OCI-LY7 (cell line): ENCODE results near the gene RHOT2. TPM values are rescaled to one million over a fixed set of nuclear protein-coding genes. Genes with fewer than 3 reads are reported as not detected.

Source experiments
- BruUV-seq: library from RNA; stranded (reverse); fragments of 400-500 nt; replicated peaks from 2 replicates; lab custom pipeline; 2021; lab: Mats Ljungman, UMichigan
- CTCF ChIA-PET: fragments of 300-600 bp; sonication (Branson Sonifier 250); formaldehyde crosslinking; loops from one replicate; lab custom pipeline; 2022; ENCODE audit warnings: antibody characterized with exemption; ENCODE audit not compliant: unreplicated experiment; lab: Charles Lee
- POLR2A ChIA-PET: fragments of 300-600 bp; sonication (Branson Sonifier 250); formaldehyde crosslinking; loops from one replicate; lab custom pipeline; 2022; ENCODE audit warnings: antibody characterized with exemption; lab: Charles Lee
- DNase-seq: peaks from one replicate; pipeline ENCODE4 v3.0.0-alpha.2; 2015; ENCODE audit warnings: low spot score
- H2AFZ ChIP-seq: fragments of 200-600 bp; sonication (generic), shearing (Covaris generic); 2 replicates; pipeline ENCODE4 v1.6.1; 2014; ENCODE audit warnings: mild to moderate bottlenecking, antibody characterized with exemption, low read length, moderate library complexity
- H3K27ac ChIP-seq: fragments of 200-600 bp; sonication (generic); 2 replicates; pipeline ENCODE4 v1.5.1; 2014; ENCODE audit warnings: mixed run types, low read depth, mild to moderate bottlenecking, moderate library complexity, low read length, inconsistent platforms; ENCODE audit not compliant: poor library complexity, severe bottlenecking
- H3K36me3 ChIP-seq: fragments of 200-600 bp; sonication (generic); 2 replicates; pipeline ENCODE4 v1.6.1; 2014; ENCODE audit warnings: mild to moderate bottlenecking, antibody characterized with exemption, low read length, moderate library complexity, mixed read lengths; ENCODE audit not compliant: insufficient read depth
- H3K4me1 ChIP-seq: fragments of 200-600 bp; sonication (generic); 2 replicates; pipeline ENCODE4 v1.5.1; 2014; ENCODE audit warnings: mild to moderate bottlenecking, low read length; ENCODE audit not compliant: insufficient read depth, poor library complexity, severe bottlenecking
- H3K4me2 ChIP-seq: fragments of 200-600 bp; sonication (generic); 2 replicates; pipeline ENCODE4 v1.6.1; 2014; ENCODE audit warnings: mild to moderate bottlenecking, low read length
- H3K4me3 ChIP-seq: fragments of 200-600 bp; sonication (generic); 2 replicates; pipeline ENCODE4 v1.5.1; 2014; ENCODE audit warnings: mild to moderate bottlenecking, low read depth, low read length; ENCODE audit not compliant: poor library complexity, severe bottlenecking
- H3K79me2 ChIP-seq: fragments of 200-600 bp; sonication (generic); 2 replicates; pipeline ENCODE4 v1.6.1; 2016; ENCODE audit warnings: low read depth, mild to moderate bottlenecking, low read length, moderate library complexity, mixed read lengths; ENCODE audit not compliant: insufficient read depth
- H3K9me2 ChIP-seq: fragments of 200-600 bp; sonication (generic); 2 replicates; pipeline ENCODE4 v1.6.1; 2016; ENCODE audit warnings: mild to moderate bottlenecking, low read length, mixed read lengths; ENCODE audit not compliant: insufficient read depth
- H3K9me3 ChIP-seq: fragments of 200-600 bp; sonication (generic); 2 replicates; pipeline ENCODE4 v1.6.1; 2014; ENCODE audit warnings: mild to moderate bottlenecking, mixed run types, low read length, mixed read lengths
- H4K20me1 ChIP-seq: fragments of 200-600 bp; sonication (generic); 2 replicates; pipeline ENCODE4 v1.6.1; 2014; ENCODE audit warnings: mild to moderate bottlenecking, antibody characterized with exemption, low read length, moderate library complexity, mixed read lengths; ENCODE audit not compliant: insufficient read depth
- CTCF ChIP-seq: fragments of 200-600 bp; sonication (generic); conservative IDR thresholded peaks from 2 replicates; pipeline ENCODE4 v1.5.1; 2014; ENCODE audit warnings: mild to moderate bottlenecking, antibody characterized with exemption, low read length, moderate library complexity, mixed read lengths
- EZH2phosphoT487 ChIP-seq: fragments of 200-600 bp; sonication (generic); IDR thresholded peaks from 2 replicates; pipeline ENCODE4 v1.6.1; 2018; ENCODE audit warnings: low read depth, borderline replicate concordance, mild to moderate bottlenecking, mixed run types, antibody characterized with exemption, low read length, moderate library complexity, mixed read lengths
- intact Hi-C: fragments of 100-400 bp; cut with micrococcal nuclease; formaldehyde crosslinking; loops from one replicate; pipeline ENCODE4 v1.10.0; 2022; ENCODE audit not compliant: unreplicated experiment
- total RNA-seq, 2 experiments: library from RNA; depleted of rRNA in 1 of 2; stranded (reverse); fragments of >200 nt in 1 of 2; shearing (Covaris generic) in 1 of 2; gene quantifications; 2 replicates each; pipeline ENCODE4 v1.2.3, GENCODE V29; 2014 to 2022

Gene RHOT2
- total RNA-seq, 2 experiments from 2014 or later = 133 to 136 TPM

- DNase-seq = peak; percentile 56
- Histone ChIP-seq H3K27ac (no peak overlapping the region), H2AFZ (no peak overlapping the region)
These were observed 47.7 kb downstream of the RHOT2 start for GRCh38 chr16:715477-716199.

GRCh38 chr16:716200-716568, 48.3 kb downstream of the RHOT2 start:
- Histone ChIP-seq H4K20me1 (no peaks in the 10 kb centered on the region), H3K36me3 (no peaks in the 10 kb centered on the region), H3K4me1 (peaks cover 36% of the 10 kb centered on the region), H3K79me2 (no peaks in the 10 kb centered on the region), H3K9me2 (no peaks in the 10 kb centered on the region), H3K27ac (no peak overlapping the region), H3K9me3 (no peaks in the 10 kb centered on the region), H3K4me3 (peak overlapping the region; percentile 65), H3K4me2 (peak overlapping the region; percentile 69), H2AFZ (no peak overlapping the region)
- TF ChIP-seq EZH2phosphoT487 = no peak
- TF ChIP-seq CTCF = no peak
- ChIA-PET POLR2A (interaction anchor here (0.8 kb wide), 1 partner anchor 17 kb away, joined by 3 read pairs; no protein-coding TSS in a partner anchor), CTCF (interaction anchor here (0.6 to 1.0 kb wide), 5 partner anchors 32 to 260 kb away, joined by 3 to 16 read pairs (median 4); partner anchors contain the start of genes CHTF18 and RPUSD1)
- intact Hi-C loops = no loop called here
- BruUV-seq = no TSS peak
- DNase-seq = no peak

More at GRCh38 chr16:715477-716199, 47.7 kb downstream of the RHOT2 start:
- no peaks in the 10 kb centered on the region for H3K36me3 ChIP-seq
- H4K20me1 ChIP-seq = no peaks in the 10 kb centered on the region
- no peaks in the 10 kb centered on the region for H3K9me3 ChIP-seq
- H3K9me2 ChIP-seq = no peaks in the 10 kb centered on the region
- ChIA-PET CTCF (interaction anchor here (0.6 to 1.0 kb wide), 5 partner anchors 33 to 261 kb away, joined by 3 to 16 read pairs (median 4); partner anchors contain the start of genes CHTF18 and RPUSD1), POLR2A (interaction anchor here (0.6 to 2.0 kb wide), 4 partner anchors 12 to 996 kb away, joined by 3 to 8 read pairs (median 4); partner anchors contain the start of genes CHTF18 and RPUSD1)
- no peaks in the 10 kb centered on the region for H3K79me2 ChIP-seq
- no peak for TF ChIP-seq EZH2phosphoT487
- TF ChIP-seq CTCF = peak; percentile 54
- H3K4me1 ChIP-seq = peaks cover 36% of the 10 kb centered on the region
- H3K4me2 ChIP-seq = peak overlapping the region; percentile 69
- intact Hi-C loops = no loop called here
- peak overlapping the region; percentile 65 for H3K4me3 ChIP-seq
- no TSS peak for BruUV-seq
